H1 (cell line): ENCODE results near the gene RRM1. TPM values are rescaled to one million over a fixed set of nuclear protein-coding genes. Genes with fewer than 3 reads are reported as not detected.

Experiments
- CTCF ChIA-PET: fragments of 300-600 bp; sonication (Branson Sonifier 250); formaldehyde crosslinking; loops from one replicate; lab custom pipeline; 2021; ENCODE audit not compliant: partially characterized antibody; lab: Charles Lee
- POLR2A ChIA-PET: fragments of 300-600 bp; sonication (Branson Sonifier 250); formaldehyde crosslinking; loops from one replicate; lab custom pipeline; 2021; ENCODE audit warnings: inconsistent platforms; ENCODE audit not compliant: partially characterized antibody; lab: Charles Lee
- DNase-seq, 2 experiments: peaks; one replicate each; pipeline versions ENCODE4 v3.0.0 to v3.0.0-alpha.2; 2010 to 2022; ENCODE audit warnings: low spot score in 2 of 2, low read depth in 1 of 2, mixed read lengths in 1 of 2
- FAIRE-seq: peaks from 2 replicates; lab custom pipeline; 2011; peaks lifted over from hg19 to GRCh38; lab: Jason Lieb, UNC
- H2AFZ ChIP-seq: 2 replicates; pipeline ENCODE4 v1.8.1; 2012; ENCODE audit warnings: low read length, inconsistent platforms
- H2AK5ac ChIP-seq: 2 replicates; pipeline ENCODE4 v1.6.1; 2013; ENCODE audit warnings: low read depth, low read length
- H2BK120ac ChIP-seq: replicated peaks from 2 replicates; pipeline ENCODE3; 2013; ENCODE audit warnings: low read depth, low read length, inconsistent platforms
- H2BK12ac ChIP-seq: 2 replicates; pipeline ENCODE4 v1.6.1; 2013; ENCODE audit warnings: low read depth, low read length
- H2BK15ac ChIP-seq: 2 replicates; pipeline ENCODE4 v1.6.1; 2013; ENCODE audit warnings: low read length
- H2BK20ac ChIP-seq: 2 replicates; pipeline ENCODE4 v1.6.1; 2013; ENCODE audit warnings: low read length
- H2BK5ac ChIP-seq: 2 replicates; pipeline ENCODE4 v1.6.1; 2013; ENCODE audit warnings: low read depth, low read length
- H3K14ac ChIP-seq: 2 replicates; pipeline ENCODE4 v1.6.1; 2013; ENCODE audit warnings: inconsistent platforms; ENCODE audit not compliant: insufficient read length
- H3K18ac ChIP-seq: 2 replicates; pipeline ENCODE4 v1.6.1; 2013; ENCODE audit warnings: low read length; ENCODE audit errors: extremely low read depth
- H3K23ac ChIP-seq: 2 replicates; pipeline ENCODE4 v1.6.1; 2013; ENCODE audit warnings: inconsistent platforms; ENCODE audit not compliant: insufficient read length
- H3K23me2 ChIP-seq: 2 replicates; pipeline ENCODE4 v1.6.1; 2013; ENCODE audit warnings: low read depth, low read length
- H3K27ac ChIP-seq: 2 replicates; pipeline ENCODE4 v1.6.1; 2011; ENCODE audit warnings: low read depth, low read length, inconsistent platforms
- H3K27me3 ChIP-seq, 4 experiments: replicated peaks in 1 of 4; 1 replicate in 1 of 4; 2 replicates in 3 of 4; pipeline versions ENCODE4 v1.6.1 to v1.8.1; 2011 to 2013; ENCODE audit warnings: low read length in 3 of 4, mild to moderate bottlenecking in 3 of 4, inconsistent platforms in 2 of 4, mixed read lengths in 2 of 4, moderate library complexity in 1 of 4; ENCODE audit not compliant: control insufficient read depth in 3 of 4, insufficient read depth in 3 of 4; ENCODE audit errors: extremely low read depth in 1 of 4
- H3K36me3 ChIP-seq, 4 experiments: 2 replicates each; pipeline versions ENCODE4 v1.6.1 to v1.8.1; 2011 to 2013; ENCODE audit warnings: mild to moderate bottlenecking in 4 of 4, low read length in 3 of 4, moderate library complexity in 2 of 4, control low read depth in 1 of 4, inconsistent platforms in 1 of 4; ENCODE audit not compliant: insufficient read depth in 4 of 4, control insufficient read depth in 2 of 4
- H3K4ac ChIP-seq: replicated peaks from 2 replicates; pipeline ENCODE3; 2013; ENCODE audit warnings: low read length, low read depth, mixed read lengths, inconsistent platforms; ENCODE audit not compliant: insufficient read length
- H3K4me1 ChIP-seq, 4 experiments: replicated peaks in 1 of 4; 1 replicate in 1 of 4; 2 replicates in 3 of 4; pipeline versions ENCODE4 v1.6.1 to v1.8.1; 2011 to 2013; ENCODE audit warnings: low read length in 3 of 4, inconsistent platforms in 2 of 4, mixed read lengths in 1 of 4; ENCODE audit not compliant: insufficient read depth in 4 of 4, control insufficient read depth in 3 of 4
- H3K4me2 ChIP-seq, 2 experiments: 2 replicates each; pipeline versions ENCODE4 v1.6.1 to v1.8.1; 2011 to 2013; ENCODE audit warnings: low read depth in 2 of 2, low read length in 2 of 2, control low read depth in 1 of 2, inconsistent platforms in 1 of 2, mild to moderate bottlenecking in 1 of 2; ENCODE audit not compliant: insufficient read depth in 1 of 2
- H3K4me3 ChIP-seq, 4 experiments: fragments of 200-600, 300-600 bp in 1 of 4; sonication (generic), shearing (Covaris generic), sonication (Bioruptor Twin) in 1 of 4; 2 replicates each; pipeline versions ENCODE4 v1.5.1 to v1.8.1; 2011 to 2016; ENCODE audit warnings: low read length in 4 of 4, low read depth in 3 of 4, control low read depth in 2 of 4, inconsistent platforms in 2 of 4, mild to moderate bottlenecking in 2 of 4, mixed read lengths in 1 of 4, moderate library complexity in 1 of 4; ENCODE audit not compliant: insufficient read depth in 2 of 4; ENCODE audit errors: extremely low read depth in 1 of 4
- H3K56ac ChIP-seq: replicated peaks from 2 replicates; pipeline ENCODE3; 2013; ENCODE audit warnings: low read depth, mild to moderate bottlenecking, mixed read lengths, low read length, inconsistent platforms; ENCODE audit not compliant: insufficient read length
- H3K79me1 ChIP-seq: 2 replicates; pipeline ENCODE4 v1.6.1; 2013; ENCODE audit warnings: low read depth, low read length, control low read depth
- H3K79me2 ChIP-seq, 2 experiments: 2 replicates each; pipeline versions ENCODE4 v1.6.1 to v1.8.1; 2012 to 2013; ENCODE audit warnings: low read length in 2 of 2, mild to moderate bottlenecking in 2 of 2, inconsistent platforms in 1 of 2; ENCODE audit not compliant: insufficient read depth in 2 of 2, control insufficient read depth in 1 of 2
- H3K9ac ChIP-seq, 4 experiments: replicated peaks in 1 of 4; 1 replicate in 1 of 4; 2 replicates in 3 of 4; pipeline versions ENCODE4 v1.6.1 to v1.8.1; 2011 to 2013; ENCODE audit warnings: low read depth in 3 of 4, low read length in 3 of 4, control low read depth in 2 of 4, mild to moderate bottlenecking in 2 of 4, moderate library complexity in 2 of 4, inconsistent platforms in 1 of 4; ENCODE audit errors: extremely low read depth in 1 of 4
- H3K9me3 ChIP-seq, 2 experiments: 2 replicates each; pipeline versions ENCODE4 v1.6.1 to v1.8.1; 2012 to 2013; ENCODE audit warnings: mild to moderate bottlenecking in 2 of 2, moderate library complexity in 2 of 2, control low read depth in 1 of 2, inconsistent platforms in 1 of 2, low read depth in 1 of 2, low read length in 1 of 2, mixed read lengths in 1 of 2; ENCODE audit not compliant: insufficient read depth in 2 of 2
- H4K20me1 ChIP-seq, 2 experiments: replicated peaks in 1 of 2; 2 replicates each; pipeline versions ENCODE3 to v1.8.1; 2011 to 2013; ENCODE audit warnings: inconsistent platforms in 2 of 2, low read length in 2 of 2, mild to moderate bottlenecking in 1 of 2; ENCODE audit not compliant: insufficient read depth in 2 of 2, control insufficient read depth in 1 of 2
- H4K5ac ChIP-seq: 2 replicates; pipeline ENCODE4 v1.6.1; 2013; ENCODE audit warnings: low read length, low read depth, mixed read lengths, inconsistent platforms; ENCODE audit not compliant: insufficient read length
- H4K8ac ChIP-seq: 2 replicates; pipeline ENCODE4 v1.8.0; 2013; ENCODE audit warnings: mild to moderate bottlenecking, moderate library complexity, low read length, inconsistent platforms; ENCODE audit not compliant: insufficient read depth; ENCODE audit errors: extremely low read depth
- H4K91ac ChIP-seq: replicated peaks from 2 replicates; pipeline ENCODE3; 2013; ENCODE audit warnings: low read length, mixed read lengths, inconsistent platforms; ENCODE audit not compliant: insufficient read length
- BACH1 ChIP-seq: IDR thresholded peaks from 2 replicates; pipeline ENCODE4 v1.6.1; 2012; ENCODE audit warnings: low read length, improper control_type of control experiment
- BCL11A ChIP-seq, 2 experiments: IDR thresholded peaks; one replicate each; pipeline ENCODE4 v1.6.1; 2011; ENCODE audit warnings: low read depth in 2 of 2, low read length in 2 of 2, mild to moderate bottlenecking in 2 of 2
- BRCA1 ChIP-seq: IDR thresholded peaks from 2 replicates; pipeline ENCODE4 v1.6.1; 2012; ENCODE audit warnings: low read depth, low read length, improper control_type of control experiment
- CTBP2 ChIP-seq: IDR thresholded peaks from 2 replicates; pipeline ENCODE4 v1.7.0; 2011; ENCODE audit warnings: borderline replicate concordance, mild to moderate bottlenecking, moderate library complexity, mixed read lengths, low read length; ENCODE audit not compliant: insufficient read depth, insufficient read length
- EP300 ChIP-seq, 2 experiments: IDR thresholded peaks; 1 replicate in 1 of 2; 2 replicates in 1 of 2; pipeline ENCODE4 v1.6.1; 2011 to 2012; ENCODE audit warnings: low read depth in 2 of 2, low read length in 2 of 2, mild to moderate bottlenecking in 2 of 2, borderline replicate concordance in 1 of 2, inconsistent platforms in 1 of 2, moderate library complexity in 1 of 2
- HDAC2 ChIP-seq, 2 experiments: fragments of 300-600 bp in 1 of 2; sonication (generic) in 1 of 2; IDR thresholded peaks; 2 replicates each; pipeline ENCODE4 v1.6.1; 2011 to 2012; ENCODE audit warnings: low read depth in 2 of 2, low read length in 2 of 2, mild to moderate bottlenecking in 2 of 2, moderate library complexity in 2 of 2, borderline replicate concordance in 1 of 2, inconsistent platforms in 1 of 2
- HDAC6 ChIP-seq: IDR thresholded peaks from one replicate; pipeline ENCODE4 v1.7.1; 2012; ENCODE audit warnings: low read depth, mild to moderate bottlenecking, inconsistent platforms, low read length, moderate library complexity
- KDM5A ChIP-seq: fragments of 200-600 bp; IDR thresholded peaks from 2 replicates; pipeline ENCODE4 v1.7.1; 2012; ENCODE audit warnings: mild to moderate bottlenecking, low read length, inconsistent platforms, mixed read lengths
- PHF8 ChIP-seq: fragments of 200-600 bp; sonication (generic); conservative IDR thresholded peaks from 2 replicates; pipeline ENCODE4 v1.7.1; 2012; ENCODE audit warnings: low read depth, mild to moderate bottlenecking, inconsistent platforms, low read length, moderate library complexity
- RXRA ChIP-seq: IDR thresholded peaks from 2 replicates; pipeline ENCODE4 v1.6.1; 2011; ENCODE audit warnings: low read depth, mild to moderate bottlenecking, low read length, moderate library complexity; ENCODE audit not compliant: insufficient read depth
- SIN3A ChIP-seq, 2 experiments: IDR thresholded peaks in 1 of 2; conservative IDR thresholded peaks in 1 of 2; 2 replicates each; pipeline ENCODE4 v1.6.1; 2011 to 2012; ENCODE audit warnings: low read length in 2 of 2, improper control_type of control experiment in 1 of 2, low read depth in 1 of 2, mild to moderate bottlenecking in 1 of 2
- TBP ChIP-seq: IDR thresholded peaks from 2 replicates; pipeline ENCODE4 v1.6.1; 2011; ENCODE audit warnings: low read depth, low read length, improper control_type of control experiment
- TCF12 ChIP-seq: IDR thresholded peaks from 2 replicates; pipeline ENCODE4 v1.6.1; 2011; ENCODE audit warnings: low read depth, mild to moderate bottlenecking, low read length
- WGBS, 2 experiments: shearing (Covaris generic) in 1 of 2; methylation state at CpG; one replicate each; pipeline versions ENCODE4 v1.1.6 to v1.1.7; 2013 to 2015; ENCODE audit warnings: low lambda C conversion rate in 2 of 2, mixed read lengths in 2 of 2, inconsistent platforms in 1 of 2, low coverage in 1 of 2, missing lambda C conversion rate in 1 of 2; ENCODE audit not compliant: insufficient replicate concordance in 2 of 2, insufficient coverage in 1 of 2, insufficient read length in 1 of 2; ENCODE audit errors: extremely low coverage in 1 of 2, missing lambda C conversion rate in 1 of 2; 5-methylcytosine and 5-hydroxymethylcytosine counted together
- polyA plus RNA-seq, 7 experiments: library from polyadenylated mRNA; depleted of rRNA in 3 of 7; stranded (reverse) in 5 of 7; unstranded in 2 of 7; fragments of >200 nt in 5 of 7; fragments of 200-250 nt in 2 of 7; gene quantifications; 1 replicate in 5 of 7; 2 replicates in 1 of 7; 4 replicates in 1 of 7; pipeline versions ENCODE4 v1.2.1 to v1.2.3, GENCODE V29; 2011 to 2013; ENCODE audit warnings: missing spikeins in 2 of 7, mixed read lengths in 2 of 7
- total RNA-seq: library from RNA; stranded (reverse); fragmentation: NEBNext Ultra II Directional; extraction: Animal tissue kit (Norgen Biotek cat#: 25700); gene quantifications from 2 replicates; pipeline ENCODE4 v1.2.1, GENCODE V29; 2021

RRM1 gene
- total and polyA plus RNA-seq, 2 of the 8 experiments (the other 6 are each of a cell fraction or from before 2014, with no cell fraction given), result 63.6 to 126 TPM

DNA sequence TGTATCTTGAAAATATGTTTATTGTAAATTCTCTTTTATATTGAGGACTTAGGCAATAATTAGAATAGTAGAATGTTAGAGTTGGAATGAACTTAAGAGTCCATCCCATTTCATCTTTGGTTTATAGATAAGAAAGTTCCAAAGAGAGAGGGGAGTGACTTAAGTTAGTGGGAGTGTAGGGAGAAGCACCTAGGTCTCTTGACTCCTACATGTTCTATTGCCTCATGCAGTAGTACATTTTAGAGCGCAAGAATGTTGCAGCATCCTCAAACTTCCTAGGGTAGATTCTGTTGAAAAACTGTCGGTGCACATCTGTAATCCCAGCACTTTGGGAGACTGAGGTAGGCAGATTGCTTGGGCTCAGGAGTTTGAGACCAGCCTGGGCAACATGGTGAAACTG, 8.7 kb downstream of the RRM1 start:
- no peak overlapping the region for H3K27ac ChIP-seq
- H2BK5ac ChIP-seq, result no peak overlapping the region
- H3K4me2 ChIP-seq, result no peak overlapping the region
- 92% methylated on average over 2 of the region's 2 CpGs; no CpG with 5 or more reads in 1 of the 2 experiments for WGBS, 2 experiments
- no peak overlapping the region for H2BK120ac ChIP-seq
- H3K27me3 ChIP-seq, result no peaks in the 10 kb centered on the region
- peaks cover 0 to 7% of the 10 kb centered on the region in 2 experiments for H4K20me1 ChIP-seq
- H2AFZ ChIP-seq, result no peak overlapping the region
- no peak overlapping the region for H3K56ac ChIP-seq
- POLR2A ChIA-PET, result no interaction called here
- no peak overlapping the region for H3K23ac ChIP-seq
- H4K8ac ChIP-seq, result no peak overlapping the region
- no peaks in the 10 kb centered on the region; the same call in 1 of the 2 replicates for H3K23me2 ChIP-seq
- H3K4ac ChIP-seq, result no peak overlapping the region
- H4K5ac ChIP-seq, result no peak overlapping the region
- no peak overlapping the region for H2BK20ac ChIP-seq
- no peak overlapping the region for H3K14ac ChIP-seq
- no peak overlapping the region for H3K4me3 ChIP-seq
- no peak overlapping the region for H3K9ac ChIP-seq
- no peaks in the 10 kb centered on the region for H3K4me1 ChIP-seq
- no peaks in the 10 kb centered on the region for H3K79me1 ChIP-seq
- no peak overlapping the region for H4K91ac ChIP-seq
- DNase-seq (no peak), FAIRE-seq (no peak)
- H2BK12ac ChIP-seq, result no peak overlapping the region
- peaks cover 0 to 25% of the 10 kb centered on the region in 2 experiments; a peak in 3 of 4 replicates for H3K79me2 ChIP-seq
- no peak overlapping the region for H3K18ac ChIP-seq
- no peak overlapping the region for H2AK5ac ChIP-seq
- CTCF ChIA-PET, result no interaction called here
- no peak overlapping the region for H2BK15ac ChIP-seq
- peaks cover 0 to 36% (median 14%) of the 10 kb centered on the region in 4 experiments; a peak in 6 of 8 replicates for H3K36me3 ChIP-seq
- H3K9me3 ChIP-seq, result no peaks in the 10 kb centered on the region
- TF ChIP-seq TCF12 (no peak), TBP (no peak), BACH1 (no peak), HDAC2 (IDR thresholded peaks at IDR 0.05; ENCODE audit: borderline replicate concordance in 1 of 2, low read depth in 2 of 2, low read length in 2 of 2) (no peak), HDAC6 (no peak), BRCA1 (no peak), CTBP2 (no peak), EP300 (IDR thresholded peaks at IDR 0.05; ENCODE audit: borderline replicate concordance in 1 of 2, low read depth in 2 of 2, low read length in 2 of 2) (no peak), BCL11A (IDR thresholded peaks at IDR 0.05; ENCODE audit: low read depth in 2 of 2, low read length in 2 of 2) (no peak), PHF8 (no peak), RXRA (no peak), SIN3A (conservative IDR thresholded peaks at IDR 0.05 in 1 of 2, IDR thresholded peaks at IDR 0.05 in 1 of 2; ENCODE audit: low read depth in 1 of 2, low read length in 2 of 2) (no peak), KDM5A (no peak)
